OCI-M2 (cell line): ENCODE measurements around the gene ZNF503.

ENCODE experiments used
- DNase-seq: peaks from one replicate; lab custom pipeline; 2025; ENCODE audit not compliant: unreplicated experiment; lab: John Stamatoyannopoulos, UW

The ZNF503 gene

GRCh38 chr10:75431180-75432111 is 29.9 kb upstream of the ZNF503 start, which contains the start of gene LRMDA:
LRMDA (plus strand) TSS chr10:75431624.
- no peak for DNase-seq

DNA sequence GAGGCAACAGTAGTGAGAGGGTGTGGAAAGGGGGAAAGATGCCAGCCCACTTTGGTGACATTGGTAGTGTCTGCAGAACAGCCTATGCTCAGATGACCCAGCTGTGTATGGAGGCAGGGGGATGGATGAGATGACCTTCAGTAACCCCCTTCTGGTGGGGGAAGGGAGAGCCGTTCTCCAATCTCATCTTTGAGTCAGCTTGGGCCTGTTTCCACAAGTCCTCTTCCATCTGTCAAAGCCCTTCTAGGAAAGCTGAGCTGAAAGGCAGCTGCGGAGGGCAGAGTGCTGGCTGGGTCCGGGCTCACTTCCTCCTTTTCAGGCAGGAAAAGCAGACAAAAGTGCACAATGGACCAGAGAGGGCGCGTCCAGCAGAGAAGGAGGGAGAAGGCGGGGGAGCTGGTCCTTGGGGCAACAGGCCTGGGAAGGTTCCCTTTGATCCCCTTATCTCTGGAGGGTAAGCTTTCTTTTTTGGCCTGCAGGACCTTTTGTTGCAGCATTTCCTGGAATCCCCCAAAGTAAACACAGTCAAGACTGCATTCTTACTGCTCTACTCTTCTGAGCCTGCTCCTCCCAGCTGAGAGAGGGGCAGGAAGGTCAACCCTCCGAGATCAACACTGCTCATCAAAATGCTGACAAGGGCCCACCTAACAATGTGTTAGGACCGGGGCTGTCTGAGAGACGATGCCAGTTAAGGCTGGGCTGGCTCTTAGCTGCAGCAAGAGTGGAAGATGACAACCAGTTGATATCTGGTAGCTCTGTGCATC is 28.6 kb upstream of the ZNF503 start:
- DNase-seq, result no peak

- DNase-seq, result no peak
Observed at GRCh38 chr10:75429159-75429827, 27.7 kb upstream of the ZNF503 start.

DNA sequence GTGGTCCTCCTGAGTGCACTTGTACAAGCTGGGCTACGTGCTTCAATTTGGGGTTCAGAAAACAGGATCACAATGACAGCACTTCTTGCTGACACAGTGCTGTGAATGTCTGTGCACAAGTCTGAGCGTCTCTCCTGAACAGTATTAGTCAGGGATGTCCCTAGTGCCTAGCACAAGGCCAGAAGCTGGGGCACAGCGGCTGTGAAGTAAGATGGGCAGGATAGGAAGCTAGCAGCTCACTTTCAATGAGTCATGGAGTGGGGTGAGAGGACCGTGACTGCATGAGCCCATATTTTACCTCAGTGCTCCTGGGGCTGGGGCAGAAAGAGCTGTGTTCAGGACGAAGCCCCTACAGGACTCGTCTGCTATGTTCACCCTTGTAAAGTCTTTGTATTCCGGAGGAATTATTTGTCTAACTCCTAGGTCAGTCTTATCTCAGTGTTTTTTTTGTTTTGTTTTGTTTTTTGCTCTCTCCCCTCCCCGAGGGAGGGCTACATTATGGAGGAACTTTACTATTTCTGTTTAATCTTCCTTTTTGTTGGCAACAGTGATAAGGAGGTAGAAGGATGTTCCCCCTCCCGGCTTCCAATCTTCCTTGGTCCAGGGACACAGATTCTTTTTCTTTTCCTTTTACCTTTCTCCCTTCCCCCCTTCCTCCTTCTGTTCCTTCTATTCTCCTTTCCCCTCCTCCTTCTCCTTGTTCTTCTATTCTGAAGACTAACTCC is 27.0 kb upstream of the ZNF503 start:
- no peak for DNase-seq

- DNase-seq, result no peak
Observed at GRCh38 chr10:75427951-75428350, 26.4 kb upstream of the ZNF503 start.

- no peak for DNase-seq
Observed at GRCh38 chr10:75426880-75427279, 25.3 kb upstream of the ZNF503 start.

DNA sequence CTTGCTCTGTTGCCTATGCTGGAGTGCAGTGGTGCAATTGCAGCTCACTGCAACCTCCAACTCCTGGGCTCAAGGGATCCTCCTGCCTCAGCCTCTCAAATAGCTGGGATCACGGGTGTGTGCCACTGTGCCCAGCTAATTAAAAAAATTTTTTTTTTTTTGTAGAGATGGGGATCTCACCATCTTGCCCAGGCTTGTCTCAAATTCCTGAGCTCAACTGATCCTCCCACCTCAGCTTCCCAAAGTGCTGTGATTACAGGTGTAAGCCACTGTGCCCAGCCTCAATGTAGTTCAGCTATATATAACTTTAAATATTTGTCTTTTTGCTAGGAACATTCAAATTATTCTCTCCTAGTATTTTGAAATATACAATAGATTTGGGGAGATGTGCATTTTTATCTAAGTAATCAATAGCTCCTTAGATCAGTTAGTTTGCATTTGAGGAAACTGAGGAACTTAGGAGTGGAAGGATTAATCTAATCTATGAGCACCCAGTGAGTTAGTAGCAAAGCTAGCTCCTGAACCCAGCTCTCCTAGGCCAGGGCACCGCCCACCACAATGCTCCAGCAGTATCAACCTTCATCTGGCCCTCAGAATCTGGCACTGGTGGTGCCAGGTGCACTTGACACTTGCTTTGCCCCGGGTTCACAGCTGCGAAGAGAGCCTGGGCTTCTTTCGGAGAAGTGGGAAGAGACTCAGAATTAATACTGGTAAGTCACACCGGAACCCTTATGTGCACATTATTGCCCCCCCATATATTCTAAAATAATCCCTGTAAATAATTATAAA is 23.9 kb upstream of the ZNF503 start:
- DNase-seq, result no peak

DNA sequence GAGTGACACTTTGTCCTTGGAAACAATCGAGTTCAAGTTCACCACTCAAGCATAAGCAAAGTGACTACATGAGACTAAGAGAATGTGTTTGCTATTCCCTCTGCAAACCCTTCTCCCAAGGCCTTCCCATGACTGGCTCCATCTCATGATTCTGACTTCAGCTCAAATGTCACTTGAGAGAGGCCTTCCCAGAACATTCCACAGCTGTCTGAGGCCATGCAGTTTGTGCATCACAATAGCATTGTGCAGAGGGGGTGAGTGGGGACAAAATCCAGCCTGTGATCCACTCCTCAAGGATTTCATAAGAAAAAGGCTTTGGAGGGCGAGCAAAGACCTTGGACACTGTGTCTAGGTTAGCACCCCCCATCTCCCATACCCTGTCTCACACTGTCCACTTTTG is 23.0 kb upstream of the ZNF503 start:
- DNase-seq, result no peak

DNA sequence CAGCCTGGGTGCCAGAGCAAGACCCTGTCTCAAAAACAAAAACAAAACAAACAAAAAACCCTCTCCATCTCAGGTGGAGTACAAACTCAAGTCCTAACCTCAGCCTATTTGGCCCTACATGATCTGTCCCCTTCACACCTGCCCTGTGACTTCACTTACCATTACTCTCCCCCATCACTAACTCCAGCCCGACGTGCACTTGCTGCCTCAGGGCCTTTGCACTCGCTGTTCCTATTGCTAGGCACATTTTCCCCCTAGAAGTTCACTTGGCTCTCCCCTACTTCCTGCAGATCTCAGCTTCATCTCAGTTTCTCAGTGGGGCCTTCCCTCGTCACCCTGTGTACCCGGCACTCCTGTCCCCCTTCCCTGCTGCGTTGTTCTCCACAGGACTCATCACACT is 21.3 kb upstream of the ZNF503 start:
- DNase-seq, result no peak

DNA sequence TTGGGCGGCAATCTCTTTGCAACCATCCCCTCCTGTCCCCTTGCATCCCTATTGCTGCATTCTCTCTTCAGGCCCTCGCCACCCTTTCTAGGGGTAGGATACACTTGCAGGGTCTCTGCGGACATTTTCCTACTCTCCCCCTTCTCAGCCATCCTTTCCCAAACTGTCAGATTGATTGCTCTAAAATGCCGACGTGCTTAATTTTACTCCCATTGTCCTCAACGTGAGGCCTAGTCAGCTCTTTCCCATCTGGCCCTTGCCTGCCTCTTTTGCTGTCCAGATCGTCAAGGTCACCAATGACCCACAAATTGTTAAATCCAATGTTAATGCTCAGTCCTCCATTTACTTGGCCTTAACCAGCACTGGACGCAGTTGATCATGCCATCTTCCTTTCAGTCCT is 17.1 kb upstream of the ZNF503 start:
- no peak for DNase-seq

GRCh38 chr10:75418293-75418692 is 16.7 kb upstream of the ZNF503 start:
- no peak for DNase-seq

DNA sequence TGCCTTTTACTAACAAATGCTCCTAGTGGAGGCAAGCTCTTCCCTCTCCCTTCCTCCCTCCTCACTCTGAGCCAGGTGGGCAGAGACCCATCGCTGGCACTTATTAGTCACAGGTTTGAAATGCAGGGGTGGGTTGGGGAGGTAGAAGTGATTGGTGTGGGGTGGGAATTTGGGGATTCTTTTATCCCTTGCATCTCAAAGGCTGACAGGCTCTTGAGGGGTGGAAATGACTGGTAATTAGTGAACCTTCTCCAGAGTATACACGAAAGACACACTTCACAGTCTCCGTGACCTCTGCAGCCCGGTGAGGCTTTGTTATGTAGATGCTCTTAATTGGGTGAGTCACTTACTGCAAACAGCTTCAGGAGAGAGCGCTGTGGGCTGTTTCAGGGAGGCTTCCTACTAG is 16.0 kb upstream of the ZNF503 start:
- DNase-seq, result no peak

DNA sequence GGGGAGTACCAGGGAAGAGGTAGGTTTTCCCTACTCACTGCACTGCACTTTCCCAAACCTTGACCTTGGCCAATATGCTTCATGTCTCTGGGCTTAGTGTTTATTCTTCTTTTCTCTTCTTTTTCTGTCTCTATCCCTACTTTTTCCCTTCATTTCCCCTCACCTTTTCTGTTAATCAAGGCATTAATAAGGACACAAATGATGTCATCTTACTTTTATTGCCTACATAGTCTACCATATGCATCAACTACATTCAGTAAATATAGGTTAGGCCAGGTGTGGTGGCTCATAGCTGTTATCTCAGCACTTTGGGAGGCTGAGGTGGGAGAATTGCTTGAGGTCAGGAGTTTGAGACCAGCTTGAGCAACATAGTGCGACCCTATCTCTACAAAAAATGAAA is 13.0 kb upstream of the ZNF503 start:
- no peak for DNase-seq

DNA sequence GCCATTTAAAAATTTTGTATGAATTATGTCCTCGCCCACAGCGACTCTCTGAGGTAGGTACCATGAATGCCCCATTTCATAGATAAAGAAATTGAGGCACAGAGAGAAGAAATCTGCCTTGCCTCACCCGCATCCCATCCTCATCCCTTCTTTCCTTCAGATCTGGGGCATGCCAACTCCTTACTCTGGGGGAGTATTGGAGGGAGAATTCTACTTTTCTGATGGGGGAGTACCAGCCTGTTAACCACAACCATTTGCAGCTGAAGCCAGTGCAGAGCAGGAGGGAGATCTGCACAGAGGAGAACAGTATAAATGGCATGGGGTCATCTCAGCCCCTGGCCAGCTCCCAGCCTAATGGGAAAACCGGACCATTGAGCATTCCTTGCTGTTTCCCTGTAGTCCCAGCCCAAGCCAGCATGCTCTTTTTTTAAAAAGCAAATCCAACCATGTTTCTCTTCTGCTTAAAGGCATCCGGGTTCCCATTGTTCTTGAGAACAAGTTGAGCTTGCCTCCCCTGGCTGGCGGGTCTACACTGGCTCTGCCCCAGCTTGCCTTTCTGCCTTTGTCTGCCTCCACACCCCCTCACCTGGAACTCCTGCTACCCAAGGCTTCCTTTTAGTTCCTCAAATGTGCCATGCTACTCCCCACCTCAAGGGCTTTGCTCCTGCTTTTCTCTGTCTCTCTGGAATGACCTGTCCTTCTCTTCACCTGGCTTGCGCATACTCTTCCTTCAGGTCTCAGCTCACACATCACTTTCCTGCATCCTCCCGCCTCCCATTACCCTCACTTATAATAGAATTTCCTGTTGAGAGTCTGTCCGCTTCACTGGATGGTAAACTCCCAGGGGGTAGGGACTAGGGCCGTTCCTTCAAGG is 8.8 kb upstream of the ZNF503 start:
- DNase-seq, result no peak

DNA sequence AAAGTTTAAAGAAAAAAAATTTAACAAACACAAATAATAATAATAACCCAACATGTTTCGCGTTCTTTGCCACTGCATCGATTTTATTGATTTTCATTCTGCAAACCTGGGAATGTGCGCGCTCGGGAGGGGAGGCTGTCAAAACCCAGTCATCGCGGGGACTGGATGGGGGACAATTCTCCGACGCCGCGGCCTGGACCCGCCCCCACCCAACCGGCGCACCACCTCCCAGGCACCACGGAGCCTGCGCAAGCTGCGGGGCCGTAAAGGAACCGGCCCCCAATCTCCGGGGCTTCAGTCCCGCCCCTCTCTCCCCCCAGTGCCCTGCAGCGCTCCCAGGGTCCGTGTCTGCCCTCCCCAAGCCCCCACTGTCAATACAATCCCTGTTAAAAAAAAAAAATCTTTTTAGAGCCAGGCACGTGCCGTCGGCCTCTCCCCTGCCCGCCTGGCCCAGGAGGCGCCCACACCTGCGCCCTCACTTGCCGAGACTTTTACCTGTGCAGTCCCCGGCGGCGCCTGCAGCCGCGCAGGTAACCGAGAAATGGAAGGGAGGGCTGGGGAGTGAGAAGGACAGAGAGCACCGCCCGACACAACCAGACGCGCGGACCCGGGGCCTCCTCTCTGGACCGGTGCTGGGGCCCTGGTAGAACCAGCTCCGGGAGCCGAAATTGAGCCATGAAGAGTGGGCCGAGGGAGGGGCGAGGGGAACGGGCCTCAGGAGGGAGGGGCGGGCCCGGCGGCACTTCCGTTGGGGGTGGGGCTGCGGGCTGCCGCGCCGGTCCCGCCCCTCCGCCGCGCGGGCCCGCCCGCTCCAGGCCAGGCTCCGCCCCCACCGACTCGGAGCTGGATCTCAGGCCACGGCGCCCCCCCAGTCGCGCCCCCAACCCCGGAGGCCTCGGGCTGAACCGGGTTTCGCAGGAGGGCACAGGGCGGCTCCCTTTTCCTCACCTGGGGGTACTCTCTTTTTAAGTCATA is 7.6 kb upstream of the ZNF503 start:
- DNase-seq, result no peak

DNA sequence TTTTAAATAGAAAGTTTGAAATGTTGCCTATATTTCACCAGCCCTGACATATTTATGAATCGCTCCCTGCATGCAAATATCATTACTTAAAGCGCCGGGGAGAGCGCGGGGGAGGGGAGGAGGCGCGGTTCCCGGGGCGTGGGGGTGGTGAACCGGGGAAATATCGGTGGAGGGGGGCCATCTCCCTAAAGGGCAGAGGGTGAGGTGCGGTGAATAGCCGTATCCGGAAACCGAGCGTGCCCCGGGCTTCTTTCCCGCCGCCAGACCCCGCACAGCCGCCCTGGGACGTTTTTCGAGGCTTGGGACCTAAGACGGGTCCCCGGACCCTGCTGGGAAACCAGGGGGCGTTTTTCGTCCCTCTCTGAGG is 6.9 kb upstream of the ZNF503 start:
- DNase-seq, result no peak

DNA sequence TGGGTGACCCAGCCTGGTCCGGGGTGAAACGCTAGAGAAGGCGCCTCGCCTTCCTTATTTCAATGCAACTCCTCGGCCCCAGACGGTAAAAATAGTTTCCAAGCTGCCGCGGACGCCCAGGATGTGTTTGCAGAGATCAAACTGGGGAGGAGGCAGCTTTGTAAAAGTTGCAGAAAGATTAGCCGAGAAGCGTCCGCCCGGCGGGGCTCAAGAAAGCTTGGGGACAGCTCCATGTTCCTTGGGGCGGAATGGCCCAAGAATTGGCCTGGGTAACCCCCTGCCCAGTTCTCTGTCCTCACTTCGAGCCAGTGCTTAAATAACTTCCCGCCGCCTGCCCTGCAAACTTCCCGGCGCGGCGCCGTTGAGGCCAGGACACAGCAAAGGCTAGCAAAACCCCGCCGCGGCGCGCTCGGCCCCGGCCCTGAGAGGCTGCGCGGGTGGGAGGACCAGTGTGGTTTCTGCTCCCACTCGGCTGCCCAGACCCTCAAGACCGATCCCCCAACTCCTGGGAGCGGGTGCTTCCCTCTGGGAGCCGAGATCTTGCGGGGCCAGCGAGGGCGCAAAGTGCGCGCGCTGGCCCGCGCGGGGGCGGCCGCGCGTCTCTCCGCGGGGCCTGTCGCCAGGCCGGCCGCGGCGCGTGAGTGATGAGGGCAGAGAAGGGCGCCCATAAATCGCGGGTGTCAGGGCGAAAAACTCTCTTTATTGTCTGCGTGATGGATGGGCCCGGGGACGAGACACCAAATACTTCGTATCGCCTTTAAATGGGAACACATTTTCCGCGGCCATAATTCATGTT is 6.3 kb upstream of the ZNF503 start:
- DNase-seq, result no peak
